Prostate gland (tissue), 2 donors: ENCODE measurements around the gene POLR1C.

ENCODE experiments used
- CTCF ChIP-seq, 4 experiments: fragments of 200-600 bp in 2 of 4; fragments of 450-650 bp in 2 of 4; sonication (generic) in 2 of 4; IDR thresholded peaks; 1 replicate in 3 of 4; 2 replicates in 1 of 4; pipeline ENCODE4 v1.5.1; 2016 to 2019; ENCODE audit warnings: antibody characterized with exemption in 4 of 4, mild to moderate bottlenecking in 2 of 4, moderate library complexity in 2 of 4
- POLR2AphosphoS5 ChIP-seq: sonication (generic); formaldehyde crosslinking; IDR thresholded peaks from one replicate; pipeline ENCODE4 v1.6.1; 2017; ENCODE audit warnings: antibody characterized with exemption

- TF ChIP-seq POLR2AphosphoS5 (no peak), CTCF (IDR thresholded peaks at IDR 0.05) (no peak)
Observed at GRCh38 chr6:43541774-43542471, 25.0 kb downstream of the POLR1C start.
